ENCODE data around the gene SMC1B.

GRCh38 chr22:45358127-45358526 is 55.3 kb downstream of the SMC1B start:
- no peak for TF ChIP-seq POLR2A (IDR thresholded peaks at IDR 0.05)
- no peak for TF ChIP-seq CTCF (IDR thresholded peaks at IDR 0.05)
